HS-5 (cell line): ENCODE results near the gene ADAR.
"Not testable (repeated sequence)": the region's sequence is repeated elsewhere in the genome, so short reads cannot be mapped to it uniquely, and the experiment has no call there.

Experiments
- DNase-seq: peaks from one replicate; pipeline ENCODE4 v3.0.0-alpha.2; 2012; ENCODE audit warnings: low read depth

ADAR gene

GRCh38 chr1:154607609-154608396 lies at the start of gene ADAR:
Gene ADAR (minus strand): TSS chr1:154608186. CDS start chr1:154608006, 180 bp downstream.
- DNase-seq = peak; percentile 82

DNA sequence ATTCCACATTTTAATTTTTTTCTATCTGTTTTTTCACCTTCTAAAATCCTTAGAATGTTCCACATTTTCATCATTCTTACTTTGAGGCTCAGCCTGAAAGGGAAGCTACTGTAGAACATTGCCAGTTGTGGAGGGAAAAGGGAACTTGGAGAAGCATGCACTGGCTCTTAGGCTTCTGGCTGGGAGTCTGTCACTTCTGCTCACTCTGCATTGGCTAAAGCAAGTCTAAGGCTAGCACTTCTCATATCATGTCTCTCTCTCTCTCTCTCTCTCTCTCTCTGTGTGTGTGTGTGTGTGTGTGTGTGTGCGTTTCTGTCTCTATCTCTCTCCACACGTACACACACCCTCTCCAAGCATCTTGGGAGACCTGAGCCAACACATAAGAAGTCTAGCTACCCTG lies 49.6 kb upstream of the ADAR start:
- no peak for DNase-seq

DNA sequence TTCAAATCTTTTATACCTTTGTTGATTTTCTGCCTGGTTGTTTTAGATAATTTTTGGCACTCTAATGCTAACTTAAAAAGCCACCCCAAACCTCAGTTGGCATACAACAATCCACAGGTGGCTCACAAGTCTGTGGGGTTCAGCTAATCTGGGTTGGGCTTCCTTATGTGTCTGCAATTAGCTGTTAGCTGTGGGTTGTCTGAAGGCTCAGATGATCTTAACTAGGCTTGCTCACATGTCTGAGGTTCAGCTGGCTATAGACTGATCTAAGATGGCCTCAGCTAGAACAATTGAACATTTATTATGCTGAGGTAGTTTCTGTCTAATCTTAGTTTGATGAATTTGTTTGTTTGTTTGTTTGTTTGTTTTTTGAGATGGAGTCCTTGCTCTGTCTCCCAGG lies 44.9 kb upstream of the ADAR start:
- no peak for DNase-seq

- DNase-seq = not testable (repeated sequence)
These were observed 36.7 kb upstream of the ADAR start for GRCh38 chr1:154644724-154645123.

DNA sequence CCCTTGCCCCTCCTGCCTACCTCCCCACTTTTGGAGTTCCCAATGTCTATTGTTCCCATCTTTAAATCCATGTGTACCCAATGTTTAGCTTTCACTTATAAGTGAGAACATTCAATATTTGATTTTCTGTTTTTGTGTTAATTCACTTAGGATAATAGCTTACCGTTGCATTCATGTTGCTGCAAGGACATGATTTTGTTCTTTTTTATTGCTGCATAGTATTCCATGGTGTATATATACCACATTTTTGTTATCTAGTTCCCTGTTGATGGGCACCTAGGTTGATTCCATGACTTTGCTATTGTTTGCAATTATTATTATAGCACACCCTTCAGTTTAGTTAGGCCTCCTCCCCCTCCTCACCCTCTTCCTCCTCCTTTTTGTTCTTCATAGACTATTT lies 33.5 kb upstream of the ADAR start:
- no peak for DNase-seq

DNA sequence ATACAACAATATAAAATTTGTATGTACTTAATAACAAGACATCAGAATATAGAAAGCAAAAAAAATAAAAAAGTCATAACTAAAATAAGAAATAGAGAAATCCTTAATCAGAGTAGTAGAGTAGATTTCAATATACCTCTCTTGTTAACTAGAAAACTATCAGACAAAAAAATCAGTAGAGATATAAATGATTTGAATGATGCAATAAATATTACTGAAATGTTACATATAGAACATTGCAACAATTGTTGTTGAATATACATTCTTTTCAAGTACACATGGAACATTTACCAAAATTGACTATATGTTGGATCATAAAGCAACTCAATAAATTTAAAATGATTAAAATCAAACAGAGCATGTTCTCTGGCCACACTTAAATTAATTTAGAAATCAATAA lies 31.9 kb upstream of the ADAR start:
- no peak for DNase-seq

DNA sequence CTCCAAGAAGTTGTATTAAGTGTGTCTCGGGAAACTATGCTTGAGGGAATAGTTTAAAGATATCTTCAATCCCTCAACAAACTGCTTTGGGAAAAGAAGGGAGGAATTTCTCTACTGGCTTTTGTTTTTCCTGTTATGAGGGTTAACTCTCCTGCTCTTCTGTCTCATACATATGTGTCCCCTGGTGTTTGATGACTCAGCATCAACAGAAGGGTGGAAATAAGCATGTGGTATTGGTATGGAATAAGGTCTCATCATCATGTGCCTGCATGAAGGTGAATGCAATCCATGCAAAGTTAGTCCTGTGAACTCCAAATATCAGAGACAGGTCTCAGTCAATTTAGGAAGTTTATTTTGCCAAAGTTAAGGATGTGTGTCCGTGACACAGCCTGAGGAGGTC lies 27.2 kb upstream of the ADAR start:
- DNase-seq = no peak

GRCh38 chr1:154629675-154630073 lies 21.7 kb upstream of the ADAR start:
- DNase-seq = no peak

DNA sequence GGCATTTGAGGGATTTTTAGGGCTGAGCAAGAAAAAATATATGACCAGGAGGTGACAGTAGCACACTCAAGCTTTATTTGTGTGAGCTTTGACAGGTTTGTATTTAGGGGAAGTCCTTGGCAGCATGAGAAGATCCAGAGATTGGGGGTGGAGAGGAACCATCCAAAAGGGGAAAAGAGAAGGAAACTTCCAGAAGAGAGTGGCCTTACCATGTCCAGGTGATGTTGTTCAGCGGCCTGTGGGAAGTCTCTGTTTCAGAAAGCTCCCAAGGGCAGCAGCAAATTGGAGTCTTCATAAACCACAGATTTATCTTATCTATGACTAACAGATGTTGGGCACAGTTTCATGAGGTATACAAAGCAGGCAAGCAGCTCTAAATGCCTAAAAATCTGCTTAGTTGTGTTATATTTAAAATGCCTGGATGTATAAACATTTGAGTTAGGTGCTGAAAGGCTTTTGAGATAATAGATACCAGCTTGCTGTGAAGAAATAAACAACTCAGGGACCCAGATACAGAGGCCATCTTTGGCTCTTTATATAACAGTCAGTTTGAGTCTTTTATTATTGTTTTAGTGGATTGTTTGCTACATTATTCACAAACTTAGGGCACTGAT lies 21.2 kb upstream of the ADAR start:
- DNase-seq = no peak

DNA sequence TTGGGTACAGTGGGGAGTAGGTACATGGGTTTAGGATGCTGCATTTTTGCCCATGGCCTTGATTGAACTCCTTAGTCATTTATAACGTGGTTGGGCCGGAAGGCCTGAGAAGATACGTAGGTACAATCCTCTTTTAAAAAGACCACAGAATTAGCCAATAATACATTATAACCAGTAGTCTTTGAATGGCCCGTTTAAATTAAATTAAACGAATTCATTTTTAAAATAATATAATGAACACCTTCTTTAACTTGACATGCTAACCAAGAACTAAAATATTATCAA lies 20.1 kb upstream of the ADAR start:
- no peak for DNase-seq

DNA sequence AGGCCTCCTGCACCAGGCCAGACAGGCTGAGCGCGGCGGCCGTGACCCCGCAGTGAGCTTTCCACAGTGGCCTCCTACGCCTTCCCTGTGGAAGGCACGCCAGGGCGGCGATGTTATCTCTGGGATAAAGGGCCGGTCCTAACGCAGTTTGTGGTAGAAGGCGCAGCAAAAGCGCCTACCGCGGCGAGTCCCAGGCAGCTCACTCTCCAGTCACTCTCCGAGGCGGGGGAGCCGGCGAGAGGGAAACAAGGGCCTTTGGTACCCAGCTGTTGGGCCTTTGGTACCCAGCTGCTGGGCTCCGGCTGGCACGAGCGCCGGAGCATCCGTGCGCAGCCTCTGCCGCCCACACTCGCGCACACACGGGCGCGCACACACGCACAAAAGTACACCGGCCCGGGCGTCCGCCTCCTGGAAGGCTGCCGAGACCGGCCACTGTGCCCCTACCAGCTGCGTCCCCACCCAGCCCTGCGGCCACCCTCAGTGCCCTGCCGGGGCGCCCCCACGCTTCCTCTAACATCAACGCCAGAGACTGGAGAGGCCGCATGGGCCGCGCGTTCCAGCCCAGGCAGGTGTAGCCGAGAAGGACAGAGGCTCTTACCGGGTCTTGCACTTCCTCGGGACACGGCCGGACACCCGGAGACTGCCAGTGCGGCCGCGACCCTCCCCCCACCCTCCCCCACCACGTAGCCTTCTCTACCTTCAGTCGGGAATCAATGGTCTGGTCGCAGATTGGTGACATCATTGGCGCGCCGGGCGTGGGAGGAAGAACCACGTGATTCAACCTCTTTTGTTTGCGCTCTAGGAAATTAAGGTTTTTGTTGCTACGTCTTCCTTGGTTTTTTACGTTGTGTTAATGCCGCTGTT lies 19.5 kb upstream of the ADAR start:
- DNase-seq = no peak

GRCh38 chr1:154626456-154627256 lies 18.7 kb upstream of the ADAR start:
- DNase-seq = no peak

DNA sequence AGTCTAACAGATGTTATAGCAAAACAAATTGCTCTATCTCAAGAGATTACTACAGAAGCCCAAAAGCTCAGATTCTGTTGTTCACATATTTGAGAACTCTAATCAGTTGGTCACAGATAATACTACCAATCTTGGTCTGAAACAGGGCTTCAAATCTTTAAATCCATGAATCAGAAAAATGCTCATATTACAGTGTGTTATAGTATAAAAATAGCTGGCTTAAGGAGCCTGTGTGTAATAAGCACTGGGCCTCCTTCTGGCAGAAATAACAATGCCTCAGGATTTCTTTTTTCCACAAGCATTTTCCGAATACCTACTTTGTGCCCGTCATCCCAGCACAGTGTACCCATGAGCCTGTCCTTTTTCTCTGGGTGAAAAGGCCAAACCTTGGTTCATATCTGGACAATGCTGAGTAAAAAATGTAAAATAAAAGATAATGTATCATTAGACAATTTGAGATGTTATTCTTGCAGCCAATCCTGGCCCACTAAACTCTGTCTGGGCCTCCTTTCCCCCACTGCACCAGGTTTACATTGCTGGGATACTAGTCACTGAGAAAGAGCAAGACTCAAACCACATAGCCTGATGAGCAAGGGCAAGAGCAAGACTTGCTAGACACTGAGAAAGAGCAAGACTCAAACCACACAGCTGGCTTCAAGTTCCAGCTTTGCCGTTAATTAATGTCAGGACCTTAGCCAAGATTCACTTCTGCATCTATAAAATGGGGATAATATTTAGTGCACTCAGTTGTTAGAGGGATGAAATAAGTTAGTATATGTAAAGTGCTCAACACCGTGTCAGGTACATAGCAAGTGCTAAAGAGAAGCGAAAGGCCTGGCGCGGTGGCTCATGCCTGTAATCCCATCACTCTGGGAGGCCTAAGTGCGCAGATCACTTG lies 17.0 kb upstream of the ADAR start:
- no peak for DNase-seq

DNA sequence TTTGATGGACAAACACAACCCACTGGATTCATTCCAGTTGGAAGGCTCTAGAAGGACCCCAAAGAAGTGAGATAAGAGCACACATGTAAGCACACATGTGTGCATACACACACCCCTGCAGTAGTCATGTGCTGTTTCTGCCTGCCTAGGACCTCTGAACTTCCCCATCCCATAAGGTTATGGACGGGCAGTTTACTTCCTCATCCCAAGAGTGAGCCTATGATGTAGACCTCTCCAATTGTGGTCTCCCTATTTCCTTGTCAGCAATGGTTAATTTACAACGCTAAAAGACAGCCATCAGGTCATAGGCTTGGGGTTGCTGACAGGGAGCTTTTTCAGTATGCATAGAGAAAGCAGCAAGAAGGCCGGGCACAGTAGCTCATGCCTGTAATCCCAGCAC lies 15.4 kb upstream of the ADAR start:
- DNase-seq = no peak

DNA sequence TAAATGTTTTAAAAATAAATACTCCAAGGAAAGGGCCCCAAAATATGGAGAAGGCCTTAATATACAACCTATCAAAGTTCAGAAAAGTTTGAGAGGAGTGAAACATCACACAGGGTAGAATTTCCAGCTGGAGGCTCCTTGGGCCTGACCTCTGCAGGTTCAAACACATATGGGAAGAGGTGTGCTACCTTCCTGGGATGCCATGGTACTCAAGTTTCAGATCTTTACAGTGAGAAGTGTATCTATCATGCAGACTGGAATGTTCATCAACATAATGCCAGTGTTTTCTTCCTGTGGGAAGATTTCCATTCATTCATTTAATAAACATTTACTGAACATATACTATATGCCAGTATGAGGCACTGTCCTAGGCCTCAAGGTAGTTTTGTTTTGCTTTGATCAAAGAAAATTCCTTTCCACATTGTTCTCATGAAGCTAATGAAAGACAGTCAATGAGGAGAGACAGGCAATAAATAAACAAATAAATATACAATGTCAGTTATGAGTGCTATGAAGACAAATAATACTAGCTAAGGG lies 14.6 kb upstream of the ADAR start:
- no peak for DNase-seq

- no peak for DNase-seq
These were observed 13.9 kb upstream of the ADAR start for GRCh38 chr1:154621875-154622274.

DNA sequence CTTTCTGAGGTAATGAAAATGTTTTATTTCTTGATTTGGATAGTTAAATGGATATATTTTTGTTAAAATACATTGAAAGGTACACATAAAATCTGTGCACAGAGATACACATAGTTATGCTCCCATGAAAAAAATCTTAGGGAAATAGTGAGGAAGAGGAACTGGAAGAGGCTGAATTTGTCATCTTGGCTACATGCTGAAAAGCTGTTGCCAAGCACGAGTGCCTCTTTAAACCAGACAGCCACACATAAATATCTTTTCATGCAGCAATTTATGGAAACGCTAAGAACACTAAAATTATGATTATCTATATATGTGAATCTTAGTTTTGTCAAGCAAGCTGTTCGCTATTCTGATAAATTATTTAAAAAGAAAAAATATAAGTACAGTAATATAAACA lies 12.8 kb upstream of the ADAR start:
- DNase-seq = no peak

DNA sequence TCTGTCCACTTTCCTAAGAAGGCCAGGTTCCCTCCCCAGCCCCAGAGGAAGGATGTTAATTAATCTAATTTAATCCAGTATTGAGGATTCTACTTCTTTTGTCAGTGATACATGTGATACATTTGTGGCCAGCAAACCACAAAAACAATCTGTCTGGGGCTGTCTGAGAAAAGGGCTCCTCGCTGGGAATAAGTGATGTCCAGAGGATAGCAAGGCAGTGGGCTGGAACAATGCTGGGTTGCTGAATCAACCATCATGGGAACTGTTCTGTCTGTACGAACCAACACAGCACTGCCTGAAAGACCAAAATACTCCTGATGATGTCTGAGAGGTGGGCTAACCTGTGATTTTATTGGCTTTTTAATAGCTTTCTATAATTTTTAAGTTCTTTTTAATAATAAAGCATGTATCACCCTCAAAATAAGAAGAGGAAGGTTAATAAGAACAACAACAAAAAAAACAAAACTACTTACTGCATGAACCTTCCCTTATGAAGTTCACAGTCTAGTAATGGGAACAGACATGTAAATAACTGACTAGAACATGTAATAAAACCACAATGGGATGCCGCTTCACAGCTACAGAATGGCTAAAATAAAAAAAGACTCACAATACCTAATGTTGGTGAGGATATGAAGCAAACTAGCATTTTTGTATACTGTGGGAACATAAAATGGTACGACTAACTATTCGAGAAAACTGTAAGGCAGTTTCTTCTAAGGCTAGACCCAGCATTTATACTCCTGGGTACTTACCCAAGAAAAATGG lies 11.4 kb upstream of the ADAR start:
- DNase-seq = no peak

DNA sequence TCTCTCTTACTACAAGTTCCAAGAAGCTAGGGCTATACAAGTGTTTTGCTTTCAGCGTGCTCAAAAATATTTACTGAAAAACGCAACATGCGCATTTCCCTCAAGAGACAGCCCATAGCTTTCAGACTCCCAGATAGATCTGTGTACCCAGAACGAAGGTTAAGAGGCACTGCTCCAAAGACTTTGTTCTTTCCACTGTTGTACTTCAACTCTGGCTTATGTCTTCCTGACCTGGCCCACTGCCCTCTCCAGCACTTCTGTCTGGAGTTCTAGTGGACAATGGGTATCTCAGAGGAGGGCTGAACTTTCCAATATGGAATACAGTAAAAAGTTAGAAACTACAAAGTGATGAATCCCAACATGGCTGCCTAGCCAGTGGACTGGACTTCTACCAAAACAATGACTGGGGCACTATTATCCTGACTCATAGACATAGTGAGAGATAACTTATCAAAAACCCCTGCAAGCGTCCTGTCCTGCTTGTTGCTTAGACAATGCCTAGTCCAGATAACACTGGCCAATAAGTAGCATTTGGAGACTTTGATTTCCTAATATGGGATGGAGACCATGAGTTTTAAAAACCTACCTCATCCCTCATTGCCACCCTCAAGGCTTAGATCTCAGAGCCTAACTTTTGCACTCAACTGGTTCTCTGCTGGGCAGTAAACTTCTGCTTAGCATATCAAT lies 8.8 kb upstream of the ADAR start:
- no peak for DNase-seq

GRCh38 chr1:154615411-154615810 lies 7.4 kb upstream of the ADAR start:
- DNase-seq = no peak
